Esophagus squamous epithelium (tissue), 4 donors: ENCODE measurements around the gene KRTAP10-8.

Source experiments
- CTCF ChIP-seq, 6 experiments: fragments of 450-650 bp in 4 of 6; fragments of 200-600 bp in 2 of 6; sonication (generic) in 2 of 6; IDR thresholded peaks; one replicate each; pipeline ENCODE4 v1.5.1; 2016 to 2019; ENCODE audit warnings: antibody characterized with exemption in 6 of 6, mild to moderate bottlenecking in 4 of 6, moderate library complexity in 4 of 6
- POLR2A ChIP-seq, 4 donors: fragments of 450-650 bp; IDR thresholded peaks; one replicate each; pipeline ENCODE4 v1.6.1; 2017; ENCODE audit warnings: antibody characterized with exemption in 4 of 4, mild to moderate bottlenecking in 4 of 4, moderate library complexity in 3 of 4

DNA sequence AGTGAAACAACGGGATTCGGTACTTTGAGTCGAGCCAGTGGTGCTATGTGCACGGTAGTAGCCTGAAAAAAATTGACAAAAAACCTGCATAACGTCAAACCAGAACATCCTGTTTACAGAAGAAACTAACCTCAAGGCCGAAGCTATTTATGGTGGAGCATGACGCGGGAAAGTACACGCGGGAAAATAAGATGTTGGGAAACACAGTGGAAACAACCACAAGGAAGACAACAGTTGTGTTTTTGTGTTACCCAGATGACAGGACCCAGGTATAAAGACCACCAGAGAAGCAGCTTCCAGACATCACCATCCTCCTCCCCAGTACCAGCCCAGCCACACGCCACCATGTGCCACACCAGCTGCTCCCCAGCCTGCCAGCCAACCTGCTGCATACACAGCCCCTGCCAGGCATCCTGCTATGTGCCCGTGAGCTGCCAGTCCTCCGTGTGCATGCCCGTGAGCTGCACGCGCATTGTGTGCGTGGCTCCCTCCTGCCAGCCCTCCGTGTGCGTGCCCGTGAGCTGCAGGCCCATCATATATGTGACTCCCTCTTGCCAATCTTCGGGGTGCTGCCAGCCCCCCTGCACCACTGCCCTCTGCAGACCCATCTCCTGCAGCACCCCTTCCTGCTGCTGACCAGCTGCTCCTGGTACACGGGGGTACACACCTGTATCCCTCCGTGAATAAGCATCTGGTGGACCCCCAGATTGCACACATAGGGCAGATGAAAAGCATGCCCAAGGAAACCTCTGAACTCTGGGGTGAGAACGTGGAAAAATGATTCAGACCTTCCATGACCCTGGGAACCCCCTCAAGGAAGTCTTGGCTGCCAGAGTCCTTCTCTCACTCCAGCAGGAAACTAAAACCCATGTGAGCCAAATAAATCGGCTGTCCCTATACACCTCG, 46.0 kb downstream of the KRTAP10-8 start, which contains the start of gene KRTAP12-3:
- TF ChIP-seq CTCF (IDR thresholded peaks at IDR 0.05) (no peak), POLR2A (IDR thresholded peaks at IDR 0.05) (no peak)
